A673 (cell line): Measurements from ENCODE around the gene POFUT1. TPM values are rescaled to one million over a fixed set of nuclear protein-coding genes. Genes with fewer than 3 reads are reported as not detected.

ENCODE experiments used
- BruUV-seq: library from RNA; stranded (reverse); fragments of 400-500 nt; replicated peaks from 2 replicates; lab custom pipeline; 2021; lab: Mats Ljungman, UMichigan
- CTCF ChIA-PET: fragments of 300-600 bp; sonication (Branson Sonifier 250); formaldehyde crosslinking; loops from one replicate; lab custom pipeline; 2022; ENCODE audit warnings: antibody characterized with exemption; lab: Charles Lee
- POLR2A ChIA-PET: fragments of 300-600 bp; sonication (Branson Sonifier 250); formaldehyde crosslinking; loops from one replicate; lab custom pipeline; 2022; ENCODE audit warnings: antibody characterized with exemption; ENCODE audit not compliant: low non-redundant PET; lab: Charles Lee
- DNase-seq: peaks from one replicate; pipeline ENCODE4 v3.0.0-alpha.2; 2015; ENCODE audit warnings: low spot score
- H3K27ac ChIP-seq: fragments of 200-600 bp; sonication (generic); 2 replicates; pipeline ENCODE4 v1.5.1; 2016; ENCODE audit warnings: mixed run types, low read depth, mild to moderate bottlenecking, mixed read lengths, antibody characterized with exemption, low read length; ENCODE audit not compliant: poor library complexity, severe bottlenecking
- H3K27me3 ChIP-seq: fragments of 200-600 bp; sonication (generic); replicated peaks from 2 replicates; pipeline ENCODE4 v1.6.1; 2017; ENCODE audit warnings: mixed run types, low read depth, mild to moderate bottlenecking, mixed read lengths, antibody characterized with exemption, low read length; ENCODE audit not compliant: insufficient read depth, poor library complexity
- H3K36me3 ChIP-seq: fragments of 200-600 bp; sonication (generic); 2 replicates; pipeline ENCODE4 v1.6.1; 2016; ENCODE audit warnings: mixed run types, mild to moderate bottlenecking, mixed read lengths, antibody characterized with exemption, low read length; ENCODE audit not compliant: insufficient read depth, poor library complexity, severe bottlenecking
- H3K4me1 ChIP-seq: fragments of 200-600 bp; sonication (generic); 2 replicates; pipeline ENCODE4 v1.6.1; 2017; ENCODE audit warnings: mixed run types, mild to moderate bottlenecking, mixed read lengths, antibody characterized with exemption, low read length; ENCODE audit not compliant: insufficient read depth, poor library complexity, severe bottlenecking
- H3K4me3 ChIP-seq: fragments of 200-600 bp; sonication (generic); 2 replicates; pipeline ENCODE4 v1.5.1; 2016; ENCODE audit warnings: low read depth, mixed run types, mild to moderate bottlenecking, mixed read lengths, low read length; ENCODE audit not compliant: poor library complexity, severe bottlenecking
- H3K9me3 ChIP-seq: fragments of 200-600 bp; sonication (generic); 2 replicates; pipeline ENCODE4 v1.6.1; 2016; ENCODE audit warnings: mixed run types, low read depth, mild to moderate bottlenecking, mixed read lengths, antibody characterized with exemption, low read length; ENCODE audit not compliant: poor library complexity, severe bottlenecking
- EZH2 ChIP-seq: fragments of 200-600 bp; sonication (generic); IDR thresholded peaks from 2 replicates; pipeline ENCODE4 v1.6.1; 2017; ENCODE audit warnings: borderline replicate concordance, low read depth, mild to moderate bottlenecking, mixed read lengths, antibody characterized with exemption, low read length; ENCODE audit not compliant: poor library complexity, severe bottlenecking
- intact Hi-C: fragments of 100-400 bp; cut with micrococcal nuclease; formaldehyde crosslinking; loops from one replicate; pipeline ENCODE4 v1.10.0; 2022; ENCODE audit not compliant: unreplicated experiment
- total RNA-seq: library from RNA; stranded (reverse); gene quantifications from 2 replicates; pipeline ENCODE4 v1.2.3, GENCODE V29; 2021
- TF ChIP-seq, protein P1 (sequence below): fragments of 300-800, 200-600 bp; sonication (generic); conservative IDR thresholded peaks from 2 replicates; pipeline ENCODE4 v1.5.1; 2017; ENCODE audit warnings: low read depth, mild to moderate bottlenecking, antibody characterized with exemption, low read length, moderate library complexity, mixed read lengths

POFUT1 gene
- total RNA-seq, 1 experiment from 2014 or later, result 55.9 TPM

DNA sequence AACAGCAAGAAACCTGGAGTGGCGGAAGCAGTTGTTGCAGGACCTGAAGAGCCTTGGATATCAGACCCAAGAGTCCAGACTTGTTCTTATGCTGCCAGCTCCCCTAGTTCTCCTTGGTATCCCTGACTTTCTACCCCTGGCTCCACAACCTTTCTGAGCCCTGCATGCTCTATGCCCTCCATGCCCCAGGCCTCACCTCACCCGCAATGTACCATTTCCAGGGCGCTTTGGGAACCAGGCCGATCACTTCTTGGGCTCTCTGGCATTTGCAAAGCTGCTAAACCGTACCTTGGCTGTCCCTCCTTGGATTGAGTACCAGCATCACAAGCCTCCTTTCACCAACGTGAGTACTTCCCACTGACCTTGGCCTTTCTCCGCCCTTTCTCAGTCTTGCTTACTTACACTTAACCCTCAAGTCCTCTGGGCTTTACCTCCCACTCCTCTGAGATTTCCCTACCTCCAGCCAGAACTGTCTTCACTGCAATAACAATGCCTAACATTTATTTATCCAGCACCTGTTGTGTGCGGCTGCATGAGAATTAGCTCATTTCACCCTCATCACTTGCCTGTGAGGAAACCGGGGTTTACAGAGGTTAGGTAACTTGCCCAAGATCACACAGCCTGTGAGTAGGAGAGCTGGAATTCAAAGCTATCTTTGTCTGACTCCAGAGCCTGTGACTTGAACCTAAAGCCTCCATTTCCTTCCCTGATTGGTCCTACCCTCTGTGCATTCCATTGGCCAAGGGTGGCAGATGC is 2.3 kb downstream of the POFUT1 start:
- Histone ChIP-seq H3K9me3 (no peaks in the 10 kb centered on the region), H3K27ac (no peak overlapping the region), H3K4me1 (peaks cover 18% of the 10 kb centered on the region), H3K4me3 (no peak overlapping the region), H3K27me3 (no peaks in the 10 kb centered on the region), H3K36me3 (peaks cover 32% of the 10 kb centered on the region)
- no TSS peak for BruUV-seq
- ChIA-PET POLR2A (no interaction called here), CTCF (no interaction called here)
- intact Hi-C loops, result no loop called here
- no peak for TF ChIP-seq EZH2
- TF ChIP-seq, protein P1, sequence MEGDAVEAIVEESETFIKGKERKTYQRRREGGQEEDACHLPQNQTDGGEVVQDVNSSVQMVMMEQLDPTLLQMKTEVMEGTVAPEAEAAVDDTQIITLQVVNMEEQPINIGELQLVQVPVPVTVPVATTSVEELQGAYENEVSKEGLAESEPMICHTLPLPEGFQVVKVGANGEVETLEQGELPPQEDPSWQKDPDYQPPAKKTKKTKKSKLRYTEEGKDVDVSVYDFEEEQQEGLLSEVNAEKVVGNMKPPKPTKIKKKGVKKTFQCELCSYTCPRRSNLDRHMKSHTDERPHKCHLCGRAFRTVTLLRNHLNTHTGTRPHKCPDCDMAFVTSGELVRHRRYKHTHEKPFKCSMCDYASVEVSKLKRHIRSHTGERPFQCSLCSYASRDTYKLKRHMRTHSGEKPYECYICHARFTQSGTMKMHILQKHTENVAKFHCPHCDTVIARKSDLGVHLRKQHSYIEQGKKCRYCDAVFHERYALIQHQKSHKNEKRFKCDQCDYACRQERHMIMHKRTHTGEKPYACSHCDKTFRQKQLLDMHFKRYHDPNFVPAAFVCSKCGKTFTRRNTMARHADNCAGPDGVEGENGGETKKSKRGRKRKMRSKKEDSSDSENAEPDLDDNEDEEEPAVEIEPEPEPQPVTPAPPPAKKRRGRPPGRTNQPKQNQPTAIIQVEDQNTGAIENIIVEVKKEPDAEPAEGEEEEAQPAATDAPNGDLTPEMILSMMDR, result no peak
- DNase-seq, result no peak

DNA sequence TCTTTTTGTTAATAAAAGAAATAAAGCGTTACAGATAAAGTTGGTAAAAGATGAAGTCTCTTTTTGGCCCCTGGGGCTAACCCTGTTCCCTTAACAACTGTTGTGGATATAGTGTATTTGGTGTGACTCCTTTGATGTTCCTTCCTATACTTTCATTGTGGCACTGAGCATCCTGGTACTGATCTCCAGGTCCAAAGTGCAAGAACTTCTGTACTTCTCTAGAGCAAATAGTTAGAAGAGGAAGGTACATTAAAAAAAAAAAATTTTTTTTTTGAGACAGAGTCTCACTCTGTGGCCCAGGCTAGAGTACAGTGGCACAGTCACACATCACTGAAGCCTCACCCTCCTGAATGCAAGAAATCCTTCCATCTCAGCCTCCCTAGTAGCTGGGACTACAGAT is 6.2 kb downstream of the POFUT1 start:
- POLR2A ChIA-PET, result no interaction called here
- Histone ChIP-seq H3K9me3 (no peaks in the 10 kb centered on the region), H3K36me3 (peaks cover 62% of the 10 kb centered on the region), H3K27ac (no peak overlapping the region), H3K4me1 (peaks cover 4% of the 10 kb centered on the region), H3K4me3 (no peak overlapping the region), H3K27me3 (no peaks in the 10 kb centered on the region)
- CTCF ChIA-PET, result no interaction called here
- DNase-seq, result no peak
- intact Hi-C loops, result no loop called here
- TF ChIP-seq EZH2, result no peak
- TF ChIP-seq, protein P1, result no peak
- no TSS peak for BruUV-seq

DNA sequence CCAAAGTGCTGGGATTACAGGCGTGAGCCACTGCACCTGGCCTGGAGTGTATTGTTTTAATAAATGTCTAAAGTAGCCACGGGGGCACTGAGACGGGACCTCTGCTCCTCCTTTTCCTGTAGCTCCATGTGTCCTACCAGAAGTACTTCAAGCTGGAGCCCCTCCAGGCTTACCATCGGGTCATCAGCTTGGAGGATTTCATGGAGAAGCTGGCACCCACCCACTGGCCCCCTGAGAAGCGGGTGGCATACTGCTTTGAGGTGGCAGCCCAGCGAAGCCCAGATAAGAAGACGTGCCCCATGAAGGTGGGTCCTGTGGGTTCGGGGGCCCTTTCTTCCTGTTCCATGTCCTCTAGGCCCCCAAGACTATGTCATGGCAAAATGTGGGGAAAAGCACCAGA is 7.5 kb downstream of the POFUT1 start:
- Histone ChIP-seq H3K27ac (no peak overlapping the region), H3K4me1 (no peaks in the 10 kb centered on the region), H3K9me3 (no peaks in the 10 kb centered on the region), H3K27me3 (no peaks in the 10 kb centered on the region), H3K36me3 (peaks cover 59% of the 10 kb centered on the region), H3K4me3 (no peak overlapping the region)
- no peak for DNase-seq
- TF ChIP-seq EZH2, result no peak
- TF ChIP-seq, protein P1, result no peak
- no TSS peak for BruUV-seq
- intact Hi-C loops, result no loop called here
- ChIA-PET CTCF (no interaction called here), POLR2A (no interaction called here)
